Stimulated activated CD8-positive, alpha-beta memory T cell treated with anti-CD3 and anti-CD28 coated beads, Interleukin-2, amount 100 ng/mL, for 48 hours (primary cell): ENCODE data around the gene ARMH1.
"Not testable (repeated sequence)": the region's sequence is repeated elsewhere in the genome, so short reads cannot be mapped to it uniquely, and the experiment has no call there.

Experiments used
- DNase-seq, 2 donors: peaks; one replicate each; pipeline ENCODE4 v3.0.0-alpha.2; 2020; ENCODE audit warnings: low read depth in 2 of 2

ARMH1 gene

DNA sequence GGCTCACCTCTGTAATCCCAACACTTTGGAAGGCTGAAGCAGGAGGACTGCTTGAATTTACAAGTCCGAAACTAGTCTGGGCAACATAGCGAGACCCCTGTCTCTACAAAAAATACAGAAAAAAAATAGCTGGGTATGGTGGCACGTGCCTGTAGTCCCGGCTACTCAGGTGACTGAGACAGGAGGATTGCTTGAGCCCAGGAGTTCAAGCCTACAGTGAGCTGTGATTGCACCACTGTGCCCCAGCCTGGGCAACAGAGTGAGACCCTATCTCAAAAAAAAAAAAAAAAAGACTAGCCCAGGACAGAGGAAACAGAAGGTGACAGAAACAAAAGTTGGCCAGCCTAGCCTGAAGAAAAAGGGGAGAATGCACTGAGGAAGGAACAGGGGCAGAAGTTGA is 21.2 kb downstream of the ARMH1 start:
- no peak for DNase-seq

DNA sequence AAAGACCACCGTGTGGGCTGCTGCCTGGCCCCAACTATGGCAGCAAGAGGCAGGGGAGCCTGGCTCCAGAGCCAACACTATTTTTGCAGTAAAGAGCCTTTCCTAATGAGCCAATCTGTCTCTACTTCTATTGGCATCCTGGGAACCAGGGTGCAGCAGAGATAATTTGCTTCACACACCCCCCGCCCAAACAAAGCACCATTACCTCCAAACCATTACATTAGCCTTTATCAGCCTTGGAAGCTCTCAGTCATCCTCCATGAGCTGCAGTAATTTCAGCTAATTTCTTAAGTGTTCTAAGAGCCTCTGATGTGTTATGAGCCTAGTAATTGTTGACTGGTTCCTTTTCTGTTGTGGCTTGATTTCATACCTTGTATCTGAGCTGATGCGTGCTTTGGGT is 21.6 kb downstream of the ARMH1 start:
- no peak for DNase-seq

DNA sequence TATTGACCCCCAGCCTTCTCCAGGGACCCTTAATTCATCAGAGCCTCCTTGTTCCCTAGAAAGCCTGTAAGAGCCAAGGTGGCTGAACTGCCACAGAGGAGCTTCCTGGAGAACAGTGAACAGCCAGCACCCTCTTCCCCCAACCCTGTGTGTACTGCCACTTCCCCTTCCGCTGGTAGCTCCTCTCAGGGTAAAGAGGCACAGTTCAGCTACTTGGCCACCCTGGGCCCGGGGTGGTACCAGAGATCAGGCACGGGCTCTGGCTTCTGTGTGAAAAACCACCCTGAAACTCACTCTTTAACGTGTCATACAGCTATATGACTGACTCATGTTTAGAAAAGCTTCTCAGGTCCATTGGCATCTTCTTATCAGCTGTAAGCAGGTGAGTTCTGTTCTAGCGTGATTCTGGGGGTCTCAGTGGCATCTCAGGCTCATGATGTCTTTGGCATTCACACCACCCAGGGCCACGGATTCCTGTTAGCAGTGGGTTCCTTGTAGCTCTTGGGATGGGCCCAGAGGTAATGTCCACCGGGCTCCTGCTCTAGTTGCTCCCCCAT is 22.4 kb downstream of the ARMH1 start:
- DNase-seq = no peak

DNA sequence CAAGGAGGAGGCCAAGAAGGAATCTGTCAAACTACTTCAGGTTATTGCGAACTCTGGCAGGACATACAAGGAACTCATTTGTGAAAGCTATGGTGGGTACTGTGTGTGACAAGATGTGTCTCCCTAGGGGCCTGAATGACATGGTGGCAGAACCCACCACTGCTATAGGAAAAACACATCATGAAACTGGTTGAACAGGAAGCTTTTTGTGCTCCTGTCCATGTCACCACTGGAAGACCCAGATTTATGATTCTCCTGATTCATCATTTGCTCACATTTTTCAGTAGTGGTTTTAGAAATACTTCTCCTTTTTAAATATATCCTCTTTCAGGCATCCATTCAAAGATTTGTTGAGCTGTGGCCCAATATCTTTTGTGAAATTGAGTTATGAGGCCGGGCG is 23.6 kb downstream of the ARMH1 start:
- DNase-seq = no peak

DNA sequence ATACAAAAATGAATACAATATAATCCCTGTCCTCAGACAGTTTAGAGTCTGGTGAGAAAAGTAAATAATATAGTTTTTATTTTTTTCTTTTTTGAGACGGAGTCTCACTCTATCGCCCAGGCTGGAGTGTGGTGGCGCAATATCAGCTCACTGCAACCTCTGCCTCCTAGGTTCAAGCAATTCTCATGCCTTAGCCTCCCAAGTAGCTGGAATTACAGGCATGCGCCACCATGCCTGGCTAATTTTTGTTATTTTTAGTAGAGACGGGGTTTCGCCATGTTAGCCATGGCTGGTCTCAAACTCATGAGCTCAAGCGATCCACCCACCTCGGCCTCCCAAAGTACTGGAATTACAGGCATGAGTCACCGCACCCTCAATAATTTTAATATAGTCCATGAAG is 24.9 kb downstream of the ARMH1 start:
- DNase-seq = not testable (repeated sequence)

DNA sequence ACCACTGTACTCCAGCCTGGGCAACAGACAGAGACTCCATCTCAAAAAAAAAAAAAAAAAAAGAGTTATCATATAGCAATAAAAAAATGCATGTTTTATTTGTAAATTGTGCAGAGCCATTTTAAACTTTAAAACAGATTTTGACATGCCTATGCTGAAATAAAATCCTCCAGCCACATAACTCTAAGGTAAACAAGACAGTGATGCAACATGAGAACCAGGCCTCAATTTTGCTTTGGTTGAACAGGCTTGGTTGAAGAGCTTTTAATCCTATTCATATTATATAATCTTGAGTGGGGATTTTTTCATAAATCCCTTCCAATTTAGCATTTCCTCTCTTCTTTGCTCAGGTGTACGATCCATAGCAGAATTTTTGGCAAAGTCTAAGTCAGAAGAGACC is 26.1 kb downstream of the ARMH1 start:
- DNase-seq = no peak

DNA sequence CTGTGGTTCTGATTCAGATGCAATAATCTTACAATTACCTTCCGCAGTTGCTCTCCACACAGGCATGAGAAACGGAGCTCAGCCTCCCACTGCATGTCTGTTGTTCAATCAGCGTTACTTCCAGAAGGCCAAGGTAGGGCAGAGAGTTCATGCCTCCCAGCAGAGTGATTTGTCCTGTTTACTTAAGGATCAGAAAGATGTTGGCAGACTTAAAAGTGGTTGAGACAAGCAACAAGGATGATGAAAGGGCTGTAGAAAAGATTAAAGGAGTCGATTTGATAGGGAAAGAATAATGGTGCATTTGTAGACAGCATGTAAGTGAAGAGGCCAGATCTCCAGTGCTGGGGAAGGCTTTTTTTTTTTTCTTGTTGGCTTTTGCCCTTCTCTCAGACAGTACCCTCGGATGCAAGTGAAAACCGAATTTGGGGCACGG is 26.6 kb downstream of the ARMH1 start:
- DNase-seq = no peak

DNA sequence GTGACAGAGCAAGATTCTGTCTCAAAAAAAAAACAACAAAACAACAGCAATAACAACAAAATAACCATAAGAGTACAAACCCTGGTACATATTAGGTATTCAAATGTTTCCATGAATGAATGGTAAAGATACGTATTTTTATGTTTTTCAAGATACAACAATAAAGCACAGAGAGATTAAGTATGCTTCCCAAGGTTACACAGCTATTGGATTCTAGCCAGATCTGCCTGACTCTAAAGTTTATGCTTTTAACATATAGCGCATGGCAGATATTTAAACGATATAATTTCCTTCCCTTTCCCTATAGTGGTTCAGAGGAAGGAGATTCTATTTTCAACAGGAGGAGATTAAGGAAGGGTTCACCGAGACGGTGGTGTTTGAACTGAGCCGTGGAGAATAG is 31.0 kb downstream of the ARMH1 start:
- DNase-seq = no peak

DNA sequence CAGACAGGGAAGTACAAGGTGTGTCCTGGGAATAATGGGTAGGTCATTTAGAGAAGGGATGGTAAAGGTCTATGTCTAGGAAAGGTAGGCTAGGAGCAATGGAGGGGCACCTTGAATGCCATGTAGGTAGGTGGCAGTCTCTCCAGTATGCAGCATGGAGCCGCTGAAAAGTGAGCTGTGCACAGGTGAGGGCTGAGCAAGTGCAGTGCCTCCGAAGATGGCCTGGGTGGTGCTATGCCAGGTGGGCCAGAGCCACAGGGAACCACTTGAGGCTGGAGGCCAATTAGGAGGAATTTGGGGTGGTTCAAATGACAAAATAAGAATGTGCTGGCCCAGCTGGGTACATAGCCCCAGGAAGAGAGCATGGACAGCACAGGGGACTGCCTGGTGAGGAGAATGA is 31.4 kb downstream of the ARMH1 start:
- DNase-seq = no peak

DNA sequence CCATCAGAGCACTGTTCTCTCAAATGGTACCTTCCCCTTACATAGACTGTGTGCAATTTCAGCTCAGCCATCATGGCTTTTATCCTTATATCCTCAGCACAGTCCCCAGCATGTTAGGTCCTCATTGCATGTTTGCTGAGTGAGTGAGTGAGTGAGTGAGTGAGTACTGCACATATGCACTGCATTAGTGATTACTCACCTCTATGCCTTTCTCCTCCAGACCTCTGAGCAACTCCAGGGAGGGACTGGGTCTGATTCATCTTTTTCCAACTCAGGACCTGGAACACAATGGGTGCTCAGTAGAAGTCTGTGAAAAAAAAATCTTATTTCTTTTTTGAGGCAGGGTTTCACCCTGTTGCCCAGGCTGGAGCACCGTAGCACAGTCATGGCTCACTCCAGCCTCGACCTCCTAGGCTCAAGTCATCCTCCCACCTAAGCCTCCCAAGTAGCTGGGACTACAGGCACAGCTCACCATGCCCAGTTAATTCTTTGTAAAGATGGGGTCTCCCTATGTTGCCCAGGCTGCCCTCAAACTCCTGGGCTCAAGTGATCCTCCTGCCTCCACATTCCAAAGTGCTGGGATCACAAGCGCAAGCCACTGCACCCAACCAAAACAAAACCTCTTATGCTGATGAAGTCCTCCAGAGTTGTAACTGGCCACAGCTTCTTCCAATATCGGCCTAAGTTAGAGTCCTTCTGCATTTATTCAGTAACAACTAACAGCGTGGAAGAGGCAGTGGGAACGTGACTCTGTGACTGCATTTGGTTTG is 32.8 kb downstream of the ARMH1 start:
- no peak for DNase-seq

DNA sequence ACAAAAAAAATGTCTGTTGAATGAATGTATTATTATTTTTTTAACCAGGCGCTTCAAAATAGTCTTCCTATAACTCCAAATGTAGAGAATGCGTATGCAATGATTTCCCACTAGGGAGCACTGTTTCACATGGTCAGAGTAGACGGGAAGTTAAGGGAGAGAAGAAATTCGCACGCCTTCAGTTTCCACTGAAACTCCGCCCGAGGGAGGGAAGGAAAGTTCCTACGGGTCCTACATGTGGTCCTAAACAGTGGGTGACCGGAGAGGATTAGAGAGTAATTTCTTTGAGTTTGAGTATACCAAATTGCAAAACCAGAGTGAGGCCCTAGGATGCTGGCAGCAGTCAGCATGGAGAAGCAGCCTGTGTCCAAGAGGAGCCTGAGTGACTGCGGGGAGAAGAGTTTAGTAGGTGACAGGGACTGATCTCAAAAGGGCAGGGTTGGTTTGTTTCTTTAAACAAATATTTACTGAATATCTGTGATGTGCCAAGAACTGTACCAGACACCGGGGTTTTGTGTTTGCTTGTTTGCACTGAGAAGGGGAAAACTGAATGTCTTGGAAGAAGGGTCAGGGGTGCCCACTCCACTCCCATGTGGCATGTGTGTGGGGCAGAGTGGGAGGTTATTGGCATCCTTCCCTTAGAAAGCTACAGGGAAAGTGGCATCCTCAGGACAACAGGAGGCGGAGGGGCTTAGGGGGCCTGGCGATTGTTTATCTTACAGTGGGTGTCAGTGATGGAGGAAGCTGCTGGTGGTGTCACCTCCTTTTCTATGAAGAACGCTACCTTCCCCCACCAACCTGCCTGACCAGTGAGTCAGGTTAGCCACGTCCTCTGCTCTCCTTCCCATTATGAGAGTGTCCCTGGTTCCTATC is 33.7 kb downstream of the ARMH1 start:
- no peak for DNase-seq

DNA sequence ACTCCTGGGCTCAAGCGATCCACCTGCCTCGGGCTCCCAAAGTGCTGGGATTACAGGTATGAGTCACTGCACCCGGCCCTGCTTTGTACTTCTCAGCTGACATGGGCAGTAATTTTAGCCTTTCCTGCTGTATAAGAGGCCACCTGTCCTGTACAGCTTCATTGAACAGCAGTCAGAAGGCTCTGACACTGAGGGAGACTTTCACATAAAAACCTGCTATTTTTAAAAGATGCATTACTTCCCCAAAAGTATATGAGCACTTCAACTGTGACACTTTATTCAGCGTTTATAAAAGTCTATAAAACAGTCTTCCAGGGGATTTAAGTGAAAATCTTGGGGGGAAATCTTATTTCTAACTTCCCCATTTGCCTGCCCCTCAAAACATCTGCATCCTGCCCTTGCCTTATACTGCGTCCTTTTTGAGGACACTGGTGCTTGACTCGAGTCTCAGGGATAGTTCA is 38.8 kb downstream of the ARMH1 start:
- no peak for DNase-seq

DNA sequence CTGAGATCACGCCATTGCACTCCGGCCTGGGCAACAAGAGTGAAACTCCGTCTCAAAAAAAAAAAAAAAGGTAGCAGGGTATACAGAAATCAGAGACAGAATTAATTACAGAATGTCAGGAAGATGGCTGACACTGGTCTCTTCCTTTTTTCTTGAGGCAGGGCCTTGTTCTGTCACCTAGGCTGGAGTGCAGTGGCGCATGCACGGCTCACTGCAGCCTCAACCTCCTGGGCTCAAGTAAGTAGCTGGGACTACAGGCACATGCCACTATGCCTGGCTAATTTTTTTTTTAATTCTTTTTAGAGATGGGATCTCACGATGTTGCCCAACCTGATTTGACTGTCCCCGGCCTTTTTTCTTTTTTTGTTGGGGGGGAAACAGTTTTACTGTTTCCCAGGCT is 40.0 kb downstream of the ARMH1 start:
- DNase-seq = no peak

DNA sequence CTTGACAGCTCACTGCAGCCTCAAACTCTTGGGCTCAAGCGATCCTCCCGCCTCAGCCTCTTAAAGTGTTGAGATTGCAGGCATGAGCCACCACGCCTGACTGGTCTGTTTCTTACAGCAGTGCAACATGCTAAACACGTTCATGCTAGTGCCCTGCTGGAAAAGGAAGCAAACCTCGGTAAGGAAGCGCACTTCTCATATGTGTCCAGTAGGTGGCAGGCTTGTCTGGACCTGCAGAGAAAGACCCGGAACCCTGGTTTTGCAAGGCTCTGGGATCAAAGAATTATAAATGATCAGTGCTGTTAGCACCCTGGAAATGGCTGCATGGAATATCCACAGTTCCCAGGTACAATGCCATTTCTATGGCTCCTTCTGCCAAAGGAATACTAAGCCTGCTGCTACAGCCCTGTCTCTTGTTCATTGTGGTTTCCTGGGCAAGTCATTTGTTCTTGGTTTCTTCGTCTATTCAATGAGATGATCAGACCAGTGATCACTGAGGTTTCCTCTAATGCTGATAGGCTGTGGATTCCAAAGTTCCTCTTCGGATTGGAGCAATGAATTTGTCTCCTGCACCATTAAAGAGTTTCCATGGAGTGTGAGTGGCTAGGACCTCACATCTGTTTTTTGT is 40.5 kb downstream of the ARMH1 start:
- peak in 1 of 2 donors; percentile 33 for DNase-seq

DNA sequence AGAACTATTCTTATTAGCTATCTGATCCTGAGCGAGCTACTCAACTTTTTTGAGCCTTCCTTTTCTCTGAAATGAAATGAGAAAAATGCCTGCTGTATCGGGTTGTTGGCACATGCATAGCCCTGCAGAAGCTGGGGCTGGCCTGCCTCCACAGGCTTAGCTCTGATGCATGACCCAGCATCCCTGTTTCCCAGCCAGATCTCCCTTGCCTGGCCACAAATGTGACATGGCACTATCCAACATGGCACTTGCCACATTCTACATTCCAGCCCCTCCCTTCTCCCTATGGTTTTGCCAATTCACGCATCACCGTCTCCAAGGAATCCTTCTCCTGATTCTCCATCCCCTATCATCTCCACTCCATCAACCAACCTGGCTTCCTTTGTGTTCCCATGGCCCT is 42.6 kb downstream of the ARMH1 start:
- no peak for DNase-seq

DNA sequence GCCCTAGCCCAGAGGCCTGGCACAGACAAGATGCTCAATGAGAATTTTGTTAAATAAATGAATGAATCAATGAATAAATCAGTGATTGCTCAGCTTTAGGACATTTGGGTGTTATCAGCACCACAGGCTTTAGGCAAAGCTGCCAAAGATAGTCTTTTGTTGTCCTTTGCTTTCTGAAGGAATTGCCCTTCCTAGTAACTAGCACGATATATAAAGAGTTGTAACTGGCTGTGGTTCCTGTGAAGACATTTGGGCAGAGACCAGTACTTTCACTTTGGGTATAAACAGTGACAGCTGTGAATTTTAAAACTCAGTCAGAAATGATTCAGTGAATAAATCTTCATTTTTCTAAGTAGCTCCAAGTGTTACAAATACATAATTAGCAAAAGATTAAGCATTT is 43.1 kb downstream of the ARMH1 start:
- DNase-seq = no peak

DNA sequence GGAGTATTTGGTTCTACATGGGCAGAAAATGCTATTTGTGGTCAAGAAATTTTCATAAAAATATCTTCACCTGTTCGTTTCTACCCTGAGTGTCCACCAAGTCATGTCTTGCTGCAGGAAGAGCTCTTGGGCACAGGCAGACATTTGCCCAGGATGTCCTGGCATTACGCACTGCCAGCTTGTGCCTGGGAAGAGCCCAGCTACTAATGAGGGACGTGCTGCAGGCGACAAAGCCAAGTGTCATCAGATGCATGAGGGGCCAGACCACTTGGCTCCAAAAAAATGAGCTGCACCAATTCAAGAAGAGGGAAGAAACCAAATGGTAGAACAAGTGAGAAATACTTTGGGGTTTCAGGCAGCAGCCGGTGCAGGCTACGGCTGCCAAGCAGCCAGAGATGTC is 43.6 kb downstream of the ARMH1 start:
- DNase-seq = no peak

DNA sequence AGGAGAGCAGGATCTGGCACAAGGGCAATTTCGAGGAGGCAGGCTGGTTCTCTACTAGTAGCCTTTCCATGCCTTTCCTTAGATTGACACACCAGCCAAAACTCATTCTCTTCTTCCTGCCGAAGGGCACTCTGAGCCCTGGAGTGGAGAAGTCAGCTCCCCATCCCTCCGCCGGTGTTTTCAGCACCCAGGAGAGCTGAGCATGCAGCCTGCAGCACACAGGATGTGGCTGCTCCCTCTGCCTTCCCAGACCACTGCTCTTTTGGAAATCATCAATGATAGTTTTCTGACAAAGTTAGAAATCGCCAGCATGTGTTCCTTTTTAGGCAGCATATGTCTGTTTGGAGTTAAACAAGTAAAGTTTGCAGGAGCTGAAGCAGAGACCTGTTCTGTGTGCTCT is 44.8 kb downstream of the ARMH1 start:
- no peak for DNase-seq

DNA sequence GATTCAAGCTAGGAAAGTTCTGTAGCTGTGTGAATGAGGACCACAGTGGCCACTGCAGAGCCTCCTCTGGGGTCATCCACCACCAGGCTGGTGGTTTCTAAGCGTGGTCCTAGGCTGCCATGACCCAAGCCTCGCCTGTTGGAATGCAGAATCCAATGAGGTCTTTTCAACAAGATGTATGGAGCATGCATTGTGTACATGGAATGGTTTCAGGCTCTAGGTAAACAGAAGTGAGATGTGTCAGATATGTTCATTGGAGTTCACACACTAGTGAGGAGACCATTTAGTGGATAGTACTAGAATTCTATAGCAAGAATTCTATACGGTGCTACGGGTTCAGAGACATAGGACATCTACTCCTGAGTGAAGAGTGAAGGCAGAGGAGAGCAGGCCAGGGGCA is 45.8 kb downstream of the ARMH1 start:
- DNase-seq = no peak

DNA sequence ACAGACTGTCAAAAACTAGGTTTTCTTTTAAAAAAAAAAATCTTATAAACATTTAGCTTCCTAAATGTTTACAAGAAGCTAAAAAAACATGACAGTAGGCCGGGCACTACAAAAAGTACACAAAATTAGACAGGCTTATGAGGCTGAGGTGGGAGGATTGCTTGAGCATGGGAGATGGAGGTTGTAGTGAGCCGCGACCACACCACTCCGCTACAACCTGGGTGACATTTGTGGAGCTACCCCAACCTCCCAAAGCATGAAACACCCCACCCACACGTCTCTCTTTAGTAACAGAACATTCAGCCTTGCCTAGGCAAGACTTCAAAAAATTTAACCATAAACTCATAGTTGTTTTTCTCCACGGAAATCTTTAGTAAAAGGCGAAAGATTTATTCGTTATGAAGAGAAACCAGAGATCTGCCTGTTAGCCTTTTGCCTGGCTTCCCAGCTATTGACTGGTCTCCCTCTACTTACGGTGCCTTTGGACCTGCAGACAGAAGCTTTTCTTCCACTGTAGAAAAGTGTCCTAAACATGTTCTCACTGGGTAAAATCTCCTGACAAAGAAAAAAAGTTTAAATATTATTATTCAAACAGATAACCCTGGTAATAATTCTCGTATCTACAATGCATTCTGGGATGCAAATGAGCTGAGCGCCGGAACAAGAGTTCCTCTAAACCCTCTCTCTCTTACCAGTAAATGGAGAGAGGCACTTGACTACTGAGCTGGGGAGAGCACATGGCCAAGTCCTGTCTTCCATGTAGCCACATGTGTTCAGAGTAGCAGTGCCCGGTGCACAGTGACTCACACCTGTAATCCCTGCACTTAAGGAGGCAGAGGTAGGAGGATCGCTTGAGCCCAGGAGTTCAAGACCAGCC is 47.2 kb downstream of the ARMH1 start:
- DNase-seq = peak; percentile 57 to 73

DNA sequence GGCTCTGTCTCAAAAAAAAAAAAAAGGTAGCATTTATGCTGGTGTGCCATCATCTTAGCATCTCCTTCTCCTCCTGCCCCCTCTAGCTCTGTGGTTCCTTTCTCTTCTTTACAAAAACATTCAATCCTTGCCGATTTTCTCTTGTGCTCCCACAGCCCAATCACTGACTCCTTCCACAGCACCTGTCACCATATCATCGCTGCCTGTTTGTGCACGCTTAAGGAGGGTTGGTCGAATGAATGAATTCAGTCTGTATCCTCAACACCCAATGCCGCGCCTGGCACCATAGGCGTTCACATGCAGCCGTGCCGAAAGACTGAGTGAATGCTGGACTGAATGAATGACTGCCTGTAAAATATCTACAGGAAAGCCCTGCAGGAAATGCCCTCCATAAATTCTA is 48.5 kb downstream of the ARMH1 start:
- DNase-seq = no peak
